ENCODE results near the gene IL17RC.

GRCh38 chr3:9951126-9951525 lies 34.2 kb downstream of the IL17RC start:
- TF ChIP-seq, protein P1, sequence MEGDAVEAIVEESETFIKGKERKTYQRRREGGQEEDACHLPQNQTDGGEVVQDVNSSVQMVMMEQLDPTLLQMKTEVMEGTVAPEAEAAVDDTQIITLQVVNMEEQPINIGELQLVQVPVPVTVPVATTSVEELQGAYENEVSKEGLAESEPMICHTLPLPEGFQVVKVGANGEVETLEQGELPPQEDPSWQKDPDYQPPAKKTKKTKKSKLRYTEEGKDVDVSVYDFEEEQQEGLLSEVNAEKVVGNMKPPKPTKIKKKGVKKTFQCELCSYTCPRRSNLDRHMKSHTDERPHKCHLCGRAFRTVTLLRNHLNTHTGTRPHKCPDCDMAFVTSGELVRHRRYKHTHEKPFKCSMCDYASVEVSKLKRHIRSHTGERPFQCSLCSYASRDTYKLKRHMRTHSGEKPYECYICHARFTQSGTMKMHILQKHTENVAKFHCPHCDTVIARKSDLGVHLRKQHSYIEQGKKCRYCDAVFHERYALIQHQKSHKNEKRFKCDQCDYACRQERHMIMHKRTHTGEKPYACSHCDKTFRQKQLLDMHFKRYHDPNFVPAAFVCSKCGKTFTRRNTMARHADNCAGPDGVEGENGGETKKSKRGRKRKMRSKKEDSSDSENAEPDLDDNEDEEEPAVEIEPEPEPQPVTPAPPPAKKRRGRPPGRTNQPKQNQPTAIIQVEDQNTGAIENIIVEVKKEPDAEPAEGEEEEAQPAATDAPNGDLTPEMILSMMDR (IDR thresholded peaks at IDR 0.05), result no peak
- TF ChIP-seq EP300 (IDR thresholded peaks at IDR 0.05) (no peak), POLR2A (IDR thresholded peaks at IDR 0.05) (no peak)
